Measurements from ENCODE around the gene PCED1B.

Gene PCED1B

DNA sequence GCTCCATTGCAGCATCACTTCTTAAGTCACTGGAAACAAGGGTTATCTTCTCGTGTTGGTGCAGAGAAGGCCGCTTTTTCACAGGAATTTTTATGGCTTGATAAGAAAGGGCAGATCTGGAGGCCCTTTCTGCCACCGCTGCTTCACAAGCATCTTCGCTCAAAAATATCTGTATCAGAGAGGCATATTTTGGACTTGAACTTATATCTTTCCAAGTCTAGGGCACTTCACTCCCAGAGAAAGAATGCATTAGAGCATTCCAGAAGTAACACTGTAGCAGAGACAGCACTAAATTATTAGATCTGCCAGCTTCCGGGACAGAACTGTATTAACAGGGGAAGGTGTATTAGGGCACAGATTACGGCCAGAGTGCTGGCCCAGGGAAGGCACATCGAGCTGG, 152.0 kb downstream of the PCED1B start:
- DNase-seq = no peak

DNA sequence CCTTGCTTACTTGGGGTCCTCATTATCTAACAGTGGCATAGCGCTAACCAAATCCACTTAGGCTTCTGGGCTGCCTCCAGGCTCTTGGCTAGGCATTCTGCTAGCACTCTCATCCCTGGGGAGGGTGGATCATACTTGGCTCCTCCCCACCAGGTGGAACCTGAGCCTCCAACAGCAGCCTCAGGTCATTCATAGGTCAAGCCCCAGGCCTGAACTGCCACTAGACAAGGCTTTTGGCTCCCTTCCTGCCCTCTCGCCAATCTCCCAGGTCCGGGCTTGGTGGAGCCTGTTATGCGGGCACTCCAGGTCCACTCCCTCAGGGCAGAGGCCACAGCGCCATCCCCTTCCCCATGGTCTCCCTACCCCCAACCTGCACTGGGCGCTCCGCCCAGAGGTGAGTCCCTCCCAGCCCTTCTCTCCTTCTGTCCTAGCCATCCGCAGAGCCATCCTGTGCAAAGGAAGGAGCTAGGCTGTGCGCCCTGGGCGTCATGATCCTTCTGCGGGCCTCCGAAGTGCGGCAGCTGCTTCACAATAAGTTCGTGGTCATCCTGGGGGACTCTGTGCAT, 155.2 kb downstream of the PCED1B start:
- no peak for DNase-seq

DNA sequence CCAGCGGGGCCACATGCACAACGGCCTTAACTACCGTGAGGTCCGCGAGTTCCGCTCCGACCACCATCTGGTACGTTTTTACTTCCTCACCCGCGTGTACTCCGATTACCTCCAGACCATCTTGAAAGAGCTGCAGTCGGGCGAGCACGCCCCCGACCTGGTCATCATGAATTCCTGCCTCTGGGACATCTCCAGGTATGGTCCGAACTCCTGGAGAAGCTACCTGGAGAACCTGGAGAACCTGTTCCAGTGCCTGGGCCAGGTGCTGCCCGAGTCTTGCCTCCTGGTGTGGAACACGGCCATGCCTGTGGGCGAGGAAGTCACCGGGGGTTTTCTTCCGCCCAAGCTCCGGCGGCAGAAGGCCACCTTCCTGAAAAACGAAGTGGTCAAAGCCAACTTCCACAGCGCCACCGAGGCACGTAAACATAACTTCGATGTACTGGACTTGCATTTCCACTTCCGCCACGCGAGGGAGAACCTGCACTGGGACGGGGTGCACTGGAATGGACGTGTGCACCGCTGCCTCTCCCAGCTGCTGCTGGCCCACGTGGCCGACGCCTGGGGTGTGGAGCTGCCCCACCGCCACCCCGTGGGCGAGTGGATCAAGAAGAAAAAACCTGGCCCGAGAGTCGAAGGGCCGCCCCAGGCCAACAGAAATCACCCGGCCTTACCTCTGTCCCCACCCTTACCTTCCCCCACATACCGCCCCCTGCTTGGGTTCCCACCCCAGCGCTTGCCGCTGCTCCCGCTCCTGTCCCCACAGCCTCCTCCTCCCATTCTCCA, 156.0 kb downstream of the PCED1B start:
- no peak for DNase-seq

DNA sequence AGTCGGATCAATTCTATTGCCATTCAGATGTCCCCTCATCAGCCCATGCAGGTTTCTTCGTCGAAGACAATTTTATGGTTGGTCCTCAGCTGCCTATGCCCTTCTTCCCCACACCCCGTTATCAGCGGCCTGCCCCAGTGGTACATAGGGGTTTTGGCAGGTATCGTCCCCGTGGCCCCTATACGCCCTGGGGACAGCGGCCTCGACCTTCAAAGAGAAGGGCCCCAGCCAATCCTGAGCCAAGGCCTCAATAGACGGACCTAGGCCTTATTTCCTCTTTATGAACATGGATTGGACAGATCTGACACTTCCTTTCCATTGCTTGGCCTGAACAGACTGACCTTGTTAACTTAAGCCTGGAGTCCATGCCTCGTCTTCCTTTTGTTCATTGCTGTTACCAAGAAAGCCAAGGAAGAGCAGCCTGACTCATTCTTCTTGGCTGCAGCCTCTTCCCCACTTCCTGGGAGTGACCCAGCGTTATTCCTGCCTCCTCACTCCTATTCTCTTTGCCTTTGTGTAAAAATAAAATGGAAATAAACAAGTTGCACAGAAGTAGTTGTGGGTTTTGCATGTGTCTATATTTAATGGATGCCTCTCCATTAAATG, 156.8 kb downstream of the PCED1B start:
- no peak for DNase-seq

DNA sequence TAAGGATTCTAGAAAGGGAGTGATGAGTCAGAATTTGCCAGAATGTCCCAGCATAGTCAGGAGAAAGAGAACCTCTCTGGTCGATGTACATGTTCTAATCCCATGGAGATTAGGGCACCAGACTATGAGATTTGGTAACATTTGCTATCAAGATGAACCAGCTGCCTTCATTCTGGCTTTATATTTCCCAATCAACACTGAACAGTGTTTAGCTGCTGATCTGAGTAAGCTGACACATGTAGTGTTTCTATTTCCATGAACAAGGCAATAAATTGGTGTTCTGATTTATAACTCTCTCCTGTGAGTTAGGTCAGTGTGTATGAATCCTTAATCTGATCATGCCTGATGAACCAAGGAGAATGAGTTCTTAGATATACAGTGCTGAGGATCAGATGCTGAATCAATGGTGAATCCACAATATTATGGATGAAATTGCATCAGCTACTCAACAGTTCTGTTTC, 158.4 kb downstream of the PCED1B start:
- DNase-seq = no peak

DNA sequence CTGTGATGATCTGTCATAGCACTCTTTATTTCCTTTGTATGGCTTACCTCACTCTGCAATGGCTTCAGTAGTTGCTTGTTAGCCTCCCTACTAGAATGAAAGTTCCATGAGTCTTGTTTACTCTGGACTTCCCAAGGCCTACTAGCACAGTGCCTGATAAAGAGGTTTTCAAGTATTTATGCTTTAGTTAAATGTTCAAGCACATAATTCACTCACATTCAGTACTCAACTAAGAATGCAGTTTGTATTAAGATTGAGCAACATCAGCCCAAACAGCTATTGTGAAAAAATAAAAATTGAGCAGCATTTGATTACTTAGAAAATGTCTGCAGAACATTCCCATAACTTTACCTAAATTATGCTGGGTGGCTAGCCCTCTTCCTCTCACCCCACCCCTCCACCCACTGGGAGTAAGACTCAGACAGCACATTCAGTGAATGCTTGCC, 159.3 kb downstream of the PCED1B start:
- no peak for DNase-seq

DNA sequence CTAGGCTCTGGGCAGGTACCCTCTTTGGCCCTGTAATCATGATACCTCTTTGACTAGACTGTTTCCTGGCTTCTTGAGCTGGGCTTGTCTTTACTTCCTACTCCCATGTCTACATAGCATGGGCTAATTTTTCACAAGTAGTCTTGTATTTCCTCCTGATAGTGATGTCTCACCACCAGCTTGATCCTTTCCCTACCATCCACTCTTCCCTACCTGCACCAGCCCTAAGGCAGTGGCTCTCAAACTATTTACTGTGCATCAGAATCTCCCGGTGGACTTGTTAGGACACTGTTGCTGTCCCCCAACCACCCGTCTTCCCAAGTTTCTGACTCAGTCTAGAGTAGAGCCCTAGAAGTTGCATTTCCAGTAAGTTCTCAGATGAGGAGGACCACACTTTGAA, 163.0 kb downstream of the PCED1B start:
- no peak for DNase-seq

DNA sequence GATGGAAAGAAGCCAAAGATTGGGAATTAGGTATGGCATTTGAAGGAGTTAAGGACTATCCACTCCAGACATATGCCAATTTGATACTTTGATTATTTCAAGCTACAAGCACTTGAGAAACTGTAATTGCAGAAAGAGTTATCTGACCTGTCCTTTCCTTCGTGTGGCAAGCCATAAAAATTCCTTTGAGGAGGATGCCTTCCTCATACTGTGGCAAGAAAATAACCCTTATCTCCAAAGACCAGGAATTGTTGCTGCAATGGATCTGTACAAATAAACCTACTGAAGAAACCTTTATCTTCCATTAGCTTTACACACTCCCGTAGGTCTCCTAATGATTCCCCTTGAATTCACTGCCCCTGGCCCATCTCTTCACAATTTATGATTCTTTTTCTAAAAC, 165.4 kb downstream of the PCED1B start:
- DNase-seq = no peak

DNA sequence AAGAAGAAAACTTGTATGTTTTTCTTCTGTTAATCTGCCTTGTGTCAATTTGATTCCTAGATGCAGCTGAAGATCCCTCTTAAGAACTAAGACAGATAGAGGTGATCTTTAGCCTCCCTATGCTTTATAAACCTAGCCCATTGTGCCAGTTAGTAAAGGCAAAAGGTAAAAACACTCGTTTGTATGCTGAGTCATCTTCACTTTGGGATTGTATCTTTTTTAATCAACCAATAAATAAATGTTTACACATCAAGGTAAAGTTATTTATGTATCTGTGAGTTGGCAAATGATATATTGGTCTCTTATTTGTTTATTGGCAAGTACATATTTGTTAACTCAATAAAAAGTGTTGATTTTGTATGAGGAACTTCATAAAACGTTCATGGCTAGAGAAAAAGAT, 166.2 kb downstream of the PCED1B start:
- DNase-seq = no peak

DNA sequence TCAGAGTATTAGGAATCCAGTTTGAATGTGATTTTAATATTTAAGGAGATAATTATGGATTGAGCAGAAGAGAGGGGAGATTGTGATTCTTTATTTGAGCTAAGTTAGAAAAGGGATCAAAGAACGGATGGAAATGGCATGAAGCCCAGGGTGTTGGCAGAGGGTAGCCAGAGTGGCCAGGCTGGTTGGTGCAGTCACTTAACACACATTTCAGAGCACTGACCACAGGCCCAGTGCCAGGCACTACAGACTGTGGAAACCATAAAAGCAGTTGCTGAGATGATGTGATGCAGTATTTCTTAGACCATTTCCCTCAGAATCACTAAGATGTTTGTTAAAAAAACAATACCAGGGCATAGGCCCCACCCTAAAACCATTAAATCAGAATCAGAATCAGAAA, 168.0 kb downstream of the PCED1B start:
- peak in 21 of 56 donors; percentile 2 to 62 (median 28) for DNase-seq

DNA sequence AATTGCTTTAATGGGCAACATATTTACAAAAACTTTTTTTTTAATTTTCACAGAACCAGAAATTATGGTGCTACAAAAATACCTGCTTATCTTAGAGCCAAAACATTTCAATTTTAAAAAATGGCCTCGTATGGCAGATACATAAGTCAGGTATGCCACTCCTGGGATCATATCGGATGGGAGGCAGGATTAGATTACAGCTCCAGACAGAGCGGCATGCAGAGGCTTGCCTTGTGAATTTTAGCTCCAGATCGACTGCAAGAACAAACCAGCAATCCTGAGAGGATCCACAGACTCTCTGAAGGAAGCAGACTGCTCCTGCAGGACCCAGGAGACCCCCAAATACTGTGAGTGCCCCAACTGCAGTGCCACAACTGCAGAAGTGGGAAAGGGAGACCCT, 169.7 kb downstream of the PCED1B start:
- DNase-seq = no peak

DNA sequence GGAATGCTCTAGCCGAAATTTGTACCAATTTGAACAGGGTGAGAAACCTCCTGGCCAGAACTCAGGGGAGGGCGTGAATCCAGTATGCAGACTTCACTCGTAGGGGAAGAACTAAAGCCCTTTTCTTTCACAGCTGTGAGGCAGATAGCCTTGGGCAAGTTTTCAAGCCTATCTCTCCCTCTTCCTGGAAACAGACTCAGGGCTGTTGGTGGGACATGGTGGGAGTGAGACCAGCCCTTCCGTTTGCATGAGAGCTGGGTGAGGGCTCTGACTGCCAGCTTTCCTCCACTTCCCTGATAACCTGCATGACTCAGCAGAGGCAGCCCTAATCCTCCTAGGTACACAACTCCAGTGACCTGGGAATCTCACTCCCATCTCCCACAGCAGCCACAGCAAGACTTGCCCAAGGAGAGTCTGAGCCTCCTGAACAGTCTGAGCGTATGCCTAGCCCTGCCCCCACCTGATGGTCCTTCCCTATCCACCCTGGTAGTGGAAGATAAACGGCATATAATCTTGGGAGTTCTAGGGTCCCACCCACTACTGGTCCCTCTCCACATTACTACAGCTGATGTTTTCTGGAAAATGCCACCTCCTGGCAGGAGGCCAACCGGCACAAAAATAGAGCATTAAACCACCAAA, 170.4 kb downstream of the PCED1B start:
- no peak for DNase-seq

DNA sequence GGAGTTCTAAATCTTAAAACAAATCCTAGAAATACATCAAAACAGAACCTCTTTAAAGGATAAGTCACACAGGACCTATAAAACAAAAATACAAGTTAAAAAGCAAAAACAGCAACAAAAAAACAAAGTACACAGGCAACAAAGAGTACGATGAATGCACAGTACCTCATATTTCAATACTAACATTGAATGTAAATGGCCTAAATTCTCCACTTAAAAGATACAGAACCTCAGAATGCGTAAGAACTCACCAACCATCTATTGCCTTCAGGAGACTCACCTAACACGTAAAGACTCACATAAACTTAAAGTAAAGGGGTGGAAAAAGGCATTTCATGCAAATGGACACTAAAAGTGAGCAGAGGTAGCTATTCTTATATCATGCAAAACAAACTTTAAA, 172.5 kb downstream of the PCED1B start:
- DNase-seq = no peak

DNA sequence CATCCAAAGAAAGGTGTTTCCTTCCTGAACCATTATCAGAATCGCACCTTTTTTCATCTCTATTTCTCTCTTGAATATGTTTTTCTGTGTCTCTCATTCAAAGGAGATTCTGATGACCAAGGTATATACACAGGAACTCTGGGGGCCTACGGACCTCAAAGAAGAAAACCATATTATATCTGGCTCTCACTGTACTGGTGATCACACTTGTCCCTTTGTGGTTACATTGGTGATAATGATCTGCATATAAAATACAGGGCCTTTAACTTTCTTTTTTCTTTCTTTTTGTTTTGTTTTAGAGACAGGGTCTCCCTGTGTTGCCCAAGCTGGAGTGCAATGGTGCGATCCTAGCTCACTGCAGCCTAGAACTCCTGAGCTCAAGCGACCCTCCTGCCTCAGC, 185.5 kb downstream of the PCED1B start:
- no peak for DNase-seq

DNA sequence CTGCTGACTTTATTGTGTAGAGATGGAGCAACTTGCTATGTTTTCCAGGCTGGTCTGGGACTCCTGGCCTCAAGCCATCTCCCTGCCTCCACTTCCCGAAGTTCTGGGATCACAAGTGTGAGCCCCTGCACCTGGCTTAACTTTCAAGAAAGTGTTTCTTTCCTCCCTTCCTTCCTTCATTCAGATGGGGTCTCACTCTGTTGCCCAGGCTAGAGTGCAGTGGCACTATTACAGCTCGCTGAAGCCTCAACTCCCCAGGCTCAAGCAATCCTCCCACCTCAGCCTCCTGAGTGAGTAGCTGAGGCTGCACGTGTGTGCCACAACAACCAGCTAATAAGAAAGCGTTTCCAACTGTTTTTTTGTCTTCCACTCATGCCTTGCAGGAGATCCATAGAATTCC, 186.0 kb downstream of the PCED1B start:
- no peak for DNase-seq

DNA sequence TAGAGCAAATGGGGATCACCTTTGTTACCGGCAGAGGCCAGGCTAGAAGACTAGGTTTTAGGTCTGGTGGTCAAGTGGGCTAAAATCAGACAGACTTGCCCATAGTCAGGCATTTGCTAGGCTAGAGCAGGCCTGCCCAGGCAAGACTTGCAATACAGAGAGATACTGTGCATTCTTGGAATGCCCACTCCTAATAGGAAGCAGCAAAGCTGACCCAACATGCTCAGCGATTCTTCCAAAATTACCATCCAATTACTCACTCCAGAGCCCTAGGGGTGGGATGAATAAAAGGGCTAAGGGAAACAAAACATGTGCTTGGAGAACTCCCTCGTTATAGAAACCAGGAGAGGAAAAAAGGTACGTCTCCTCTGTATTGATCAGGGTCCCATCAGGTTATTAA, 188.2 kb downstream of the PCED1B start:
- DNase-seq = no peak

DNA sequence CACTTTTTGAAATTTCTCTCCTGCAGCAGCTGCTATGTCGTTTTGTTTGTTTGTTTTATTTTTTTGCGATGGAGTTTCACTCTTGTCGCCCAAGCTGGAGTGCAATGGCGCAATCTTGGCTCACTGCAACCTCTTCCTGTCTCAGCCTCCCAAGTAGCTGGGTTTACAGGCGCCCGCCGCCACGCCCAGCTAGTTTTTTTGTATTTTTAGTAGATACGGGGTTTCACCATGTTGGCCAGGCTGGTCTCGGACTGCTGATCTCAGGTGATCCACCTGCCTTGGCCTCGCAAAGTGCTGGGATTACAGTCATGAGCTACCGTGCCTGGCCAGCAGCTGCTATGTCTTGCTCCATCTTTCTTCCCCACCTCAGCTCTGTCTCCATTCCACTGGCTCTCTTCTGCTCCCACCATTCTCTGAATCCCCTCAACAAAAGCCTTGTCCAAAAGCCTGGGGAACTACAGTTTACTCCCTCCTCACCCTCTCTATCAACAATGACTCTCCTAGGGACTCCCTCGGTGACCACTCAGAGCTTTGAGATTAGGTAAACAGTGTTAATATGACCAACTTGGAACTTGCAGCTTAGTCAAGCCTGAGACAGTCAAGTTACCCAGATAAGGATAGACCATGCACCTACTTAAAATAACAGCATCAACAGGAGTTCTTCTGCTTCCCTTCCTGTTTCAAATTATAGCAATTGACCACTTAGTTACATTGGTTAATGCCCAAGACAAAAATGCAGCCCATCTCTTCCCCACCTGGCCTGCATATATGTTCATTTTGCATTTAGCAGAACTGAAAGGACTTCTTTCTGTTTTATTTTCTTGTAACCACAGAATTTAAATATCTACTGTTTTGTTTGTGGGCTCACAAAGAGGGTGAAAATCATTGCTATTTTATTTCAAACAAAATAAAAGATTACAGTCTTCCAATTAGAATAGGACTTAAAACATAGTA, 189.4 kb downstream of the PCED1B start:
- no peak for DNase-seq

DNA sequence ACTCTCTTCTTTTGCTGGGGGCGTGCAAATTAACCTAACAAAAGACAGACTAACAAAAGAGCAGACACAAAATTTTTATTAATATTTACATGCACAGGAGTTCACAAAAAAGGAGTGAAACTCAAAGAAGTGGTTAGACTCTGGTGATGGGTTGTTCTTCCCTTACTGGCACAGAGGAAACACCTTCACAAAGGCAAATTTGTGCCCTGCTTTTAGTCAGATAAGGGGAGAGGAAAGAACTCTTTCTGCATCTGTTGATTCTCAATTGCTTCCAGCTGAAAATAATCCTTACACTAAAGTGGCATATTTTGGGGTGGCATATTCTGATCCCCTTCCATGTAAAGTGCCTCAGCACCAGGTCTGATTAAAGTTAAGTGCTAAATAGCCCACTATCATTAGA, 190.5 kb downstream of the PCED1B start:
- no peak for DNase-seq

DNA sequence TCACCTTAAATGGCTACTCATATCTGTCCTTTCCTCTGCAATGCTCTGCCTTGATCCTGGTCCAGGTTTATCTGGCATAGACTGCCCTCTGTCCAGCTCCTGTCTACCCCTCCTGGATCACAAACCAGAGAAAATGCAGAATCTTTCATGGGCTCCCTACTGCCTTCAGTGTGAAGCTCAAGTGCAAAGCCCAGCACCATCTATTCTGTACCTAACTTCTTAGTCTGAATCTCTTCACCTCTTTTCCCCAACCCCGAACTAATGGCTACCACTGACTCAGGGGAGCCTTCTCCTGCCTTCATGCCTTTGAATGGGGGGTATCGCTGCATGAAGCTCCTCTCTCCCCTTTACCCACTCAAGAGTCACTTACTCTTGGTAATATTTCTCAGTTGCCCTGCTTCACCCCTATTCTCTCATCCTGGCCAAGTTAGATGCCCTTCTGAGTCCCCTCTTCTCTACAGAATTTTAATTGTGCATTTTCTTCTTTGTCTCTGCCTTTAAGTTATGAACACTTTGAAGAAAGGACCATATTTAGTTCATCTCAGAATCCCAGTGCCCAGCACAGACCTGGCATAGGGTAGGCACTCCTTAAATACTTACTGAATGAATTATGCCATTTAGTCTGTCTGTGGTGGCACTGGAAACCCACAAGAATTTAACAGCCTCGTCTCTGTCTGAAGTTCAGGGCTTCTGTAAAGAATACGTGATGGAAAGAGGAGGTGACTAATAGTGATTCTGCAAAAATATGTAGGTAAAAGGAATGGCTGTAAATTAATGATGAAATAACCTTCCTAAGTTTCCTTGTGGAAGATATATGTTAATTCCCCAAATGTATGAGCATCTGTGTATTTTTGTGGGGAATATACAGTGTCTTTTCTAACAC, 191.6 kb downstream of the PCED1B start:
- no peak for DNase-seq

DNA sequence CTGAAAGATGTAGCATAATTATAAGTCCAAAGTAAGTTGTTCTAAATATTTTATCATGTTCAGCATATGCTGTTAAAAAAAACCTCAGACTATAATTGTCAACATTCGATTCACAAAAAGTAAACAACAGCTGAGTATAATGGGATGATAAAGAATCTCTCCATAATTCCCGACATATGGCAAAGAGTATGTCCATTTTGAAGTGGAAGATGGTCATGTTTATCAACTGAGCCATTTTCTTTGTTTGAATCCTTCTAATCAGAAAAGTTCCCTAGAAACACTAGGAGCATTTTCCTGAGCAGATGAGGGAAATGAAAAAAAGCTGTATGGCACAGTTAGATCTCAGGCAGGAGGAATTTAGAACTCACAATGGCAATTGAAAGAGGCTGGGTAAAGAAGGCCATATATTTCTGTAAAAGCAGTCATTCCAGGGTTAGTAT, 192.4 kb downstream of the PCED1B start:
- DNase-seq = no peak

All from nucleus accumbens (tissue), 56 donors.